T-helper 17 cell (primary cell): Measurements from ENCODE around the gene SDK1. TPM values are rescaled to one million over a fixed set of nuclear protein-coding genes. Genes with fewer than 3 reads are reported as not detected.

Experiments used
- ATAC-seq: fragments of 150-1000 bp; cut with Tn5 transposase; 2 replicates; pipeline ENCODE4 v1.10.0; 2021; ENCODE audit warnings: mild to moderate bottlenecking, moderate library complexity
- DNase-seq, 3 donors: peaks; one replicate each; pipeline versions ENCODE4 v3.0.0 to v3.0.0-alpha.2; 2020 to 2021
- H3K9me3 ChIP-seq: one replicate; pipeline ENCODE4 v1.7.0; 2013; ENCODE audit warnings: low read length, mild to moderate bottlenecking; ENCODE audit not compliant: control insufficient read depth, poor library complexity, severe bottlenecking
- H3K27ac Mint-ChIP-seq: one replicate; pipeline ENCODE4 v1.8.0; 2022; ENCODE audit warnings: mild to moderate bottlenecking, moderate library complexity, mixed read lengths
- H3K27me3 Mint-ChIP-seq: one replicate; pipeline ENCODE4 v1.8.0; 2022; ENCODE audit warnings: mixed read lengths
- H3K36me3 Mint-ChIP-seq: one replicate; pipeline ENCODE4 v1.8.0; 2022; ENCODE audit warnings: low read depth, mixed read lengths
- H3K4me1 Mint-ChIP-seq: one replicate; pipeline ENCODE4 v1.8.0; 2022; ENCODE audit warnings: mild to moderate bottlenecking, mixed read lengths
- H3K4me3 Mint-ChIP-seq: one replicate; pipeline ENCODE4 v1.8.0; 2022; ENCODE audit warnings: mild to moderate bottlenecking, moderate library complexity, mixed read lengths
- total RNA-seq, 4 donors: library from RNA in 2 of 4; stranded (reverse) in 2 of 4; gene quantifications; one replicate each; pipeline ENCODE4 v1.2.3 and lab custom pipeline; 2022 to 2026

The SDK1 gene
- total RNA-seq, 2 donors from 2014 or later, result 0.12 to 0.13 TPM

DNA sequence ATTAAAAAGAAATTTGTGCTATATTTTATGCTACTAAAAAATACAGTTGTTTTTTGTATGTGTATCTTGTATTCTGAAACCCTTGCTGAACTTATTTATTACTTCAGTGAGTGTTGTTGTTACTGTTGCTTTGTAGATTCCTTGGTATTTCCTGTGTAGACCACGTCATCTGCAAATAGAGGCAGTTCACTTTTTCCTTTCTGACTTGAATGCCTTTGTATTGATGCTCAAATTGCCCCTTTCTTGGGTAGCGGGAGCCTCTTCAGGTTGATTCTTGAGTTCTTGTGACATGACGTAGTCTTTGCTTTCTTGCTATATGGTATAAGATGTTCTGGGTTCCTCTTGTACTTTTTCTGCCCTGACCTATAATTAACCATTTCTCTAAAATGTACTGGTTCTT lies 504.1 kb downstream of the SDK1 start:
- DNase-seq, result no peak
- Mint-ChIP-seq H3K36me3 (peaks cover 3% of the 10 kb centered on the region), H3K27me3 (peaks cover 46% of the 10 kb centered on the region), H3K4me3 (no peak overlapping the region), H3K27ac (no peak overlapping the region), H3K4me1 (no peaks in the 10 kb centered on the region)
- H3K9me3 ChIP-seq, result no peaks in the 10 kb centered on the region
- no peak for ATAC-seq

DNA sequence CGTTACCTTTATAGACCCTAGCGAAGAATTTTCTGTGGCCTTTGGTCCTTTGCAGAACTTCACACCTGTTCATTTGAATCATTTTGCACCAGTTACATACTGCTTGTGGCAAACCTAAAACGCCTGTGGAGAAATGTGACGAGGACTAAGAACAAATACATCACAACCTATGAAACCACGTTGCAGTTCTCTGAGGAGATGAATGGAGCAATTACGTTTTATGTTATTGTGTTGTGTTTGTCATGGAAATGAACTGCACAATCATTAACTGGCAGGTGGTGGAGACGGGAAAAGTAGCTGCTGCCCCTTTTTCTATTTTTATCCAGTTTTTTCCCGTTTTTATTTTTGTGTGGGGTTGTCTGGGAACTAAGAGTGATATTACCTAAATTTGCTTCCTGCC lies 505.5 kb downstream of the SDK1 start:
- Mint-ChIP-seq H3K27me3 (peaks cover 39% of the 10 kb centered on the region), H3K4me1 (no peaks in the 10 kb centered on the region), H3K4me3 (no peak overlapping the region), H3K36me3 (peaks cover 3% of the 10 kb centered on the region), H3K27ac (no peak overlapping the region)
- no peaks in the 10 kb centered on the region for H3K9me3 ChIP-seq
- no peak for ATAC-seq
- no peak for DNase-seq

DNA sequence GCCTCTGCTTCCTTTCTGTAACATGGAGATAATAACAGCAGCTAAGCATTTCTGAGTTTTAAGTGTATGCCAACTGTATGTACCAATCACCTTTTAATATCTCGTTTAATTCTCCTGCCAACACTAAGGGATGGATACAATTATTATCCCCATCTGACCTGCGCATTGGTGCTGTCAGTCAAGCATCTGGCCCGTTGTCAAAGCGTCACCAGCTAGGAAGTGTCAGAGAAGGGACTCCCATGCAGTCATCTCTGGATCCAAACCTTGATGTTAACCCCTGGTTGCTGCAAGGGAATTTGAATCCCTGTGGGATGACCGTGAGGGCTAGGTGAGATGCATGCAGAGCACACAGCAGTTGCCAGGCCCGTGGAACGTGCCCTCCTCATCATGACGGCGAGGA lies 506.8 kb downstream of the SDK1 start:
- H3K27ac Mint-ChIP-seq, result no peak overlapping the region
- no peaks in the 10 kb centered on the region for H3K9me3 ChIP-seq
- H3K36me3 Mint-ChIP-seq, result peaks cover 3% of the 10 kb centered on the region
- H3K27me3 Mint-ChIP-seq, result peaks cover 44% of the 10 kb centered on the region
- ATAC-seq (no peak), DNase-seq (no peak)
- H3K4me1 Mint-ChIP-seq, result no peaks in the 10 kb centered on the region
- H3K4me3 Mint-ChIP-seq, result no peak overlapping the region

DNA sequence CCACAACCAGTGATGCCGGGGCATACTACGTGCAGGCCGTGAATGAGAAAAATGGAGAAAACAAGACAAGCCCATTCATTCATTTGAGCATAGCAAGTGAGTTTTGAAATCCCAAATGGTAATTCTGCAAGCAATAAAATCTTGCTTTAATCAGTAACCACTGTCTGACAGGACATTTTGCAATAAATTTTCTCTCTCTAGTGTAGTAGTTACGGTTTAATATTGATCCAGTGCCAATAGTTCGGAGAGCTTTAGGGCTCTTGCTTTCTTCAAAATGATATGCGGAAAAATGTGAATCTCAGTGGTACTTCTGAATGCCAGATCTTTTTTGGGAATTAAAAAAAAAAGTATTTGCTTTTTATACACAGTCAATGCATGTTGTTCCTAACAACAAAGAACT lies 520.4 kb downstream of the SDK1 start:
- no peak for ATAC-seq
- no peaks in the 10 kb centered on the region for H3K9me3 ChIP-seq
- no peak for DNase-seq
- H3K27ac Mint-ChIP-seq, result no peak overlapping the region
- H3K36me3 Mint-ChIP-seq, result no peaks in the 10 kb centered on the region
- H3K4me3 Mint-ChIP-seq, result no peak overlapping the region
- H3K4me1 Mint-ChIP-seq, result peaks cover 2% of the 10 kb centered on the region
- peaks cover 21% of the 10 kb centered on the region for H3K27me3 Mint-ChIP-seq

DNA sequence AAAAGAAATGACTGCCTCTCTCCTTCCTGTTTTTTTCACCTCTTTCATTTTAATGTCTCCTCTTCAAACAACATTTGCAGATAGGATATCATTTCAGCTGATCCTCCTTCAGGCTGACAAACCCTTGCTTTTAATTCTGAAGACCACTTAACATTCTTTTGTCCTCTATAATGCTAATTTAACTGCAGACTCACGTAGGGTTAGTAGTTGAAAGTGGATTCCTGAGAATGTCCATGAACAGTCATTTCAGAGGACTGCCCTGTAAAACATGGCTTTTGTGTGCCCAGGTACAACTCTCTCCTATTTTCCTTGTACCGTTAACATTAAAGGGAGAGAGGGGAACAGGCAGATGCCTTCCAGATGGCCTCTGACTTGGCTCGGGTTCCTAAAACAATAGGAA lies 524.4 kb downstream of the SDK1 start:
- no peak for ATAC-seq
- Mint-ChIP-seq H3K4me1 (peaks cover 2% of the 10 kb centered on the region), H3K36me3 (no peaks in the 10 kb centered on the region), H3K4me3 (no peak overlapping the region), H3K27ac (no peak overlapping the region), H3K27me3 (peaks cover 35% of the 10 kb centered on the region)
- H3K9me3 ChIP-seq, result no peaks in the 10 kb centered on the region
- DNase-seq, result no peak

DNA sequence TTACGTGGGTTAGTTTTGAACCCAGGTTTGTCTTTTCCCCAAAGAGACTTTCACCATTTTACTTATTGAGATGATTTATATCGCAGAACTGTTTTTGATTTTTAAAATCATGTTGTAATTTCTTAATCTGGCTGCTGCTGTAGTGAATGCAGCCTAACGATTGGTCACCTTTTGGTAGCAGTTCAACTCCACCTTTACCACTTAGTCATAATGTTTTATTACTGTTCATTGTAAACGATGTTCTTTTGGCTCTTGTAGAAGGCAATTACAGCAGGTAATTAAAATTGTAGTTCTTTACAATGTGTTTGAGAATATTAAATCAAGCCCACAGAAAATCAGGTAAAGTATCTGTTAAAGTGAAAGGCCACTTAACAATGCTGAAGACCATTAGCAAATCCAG lies 531.1 kb downstream of the SDK1 start:
- DNase-seq (no peak), ATAC-seq (no peak)
- no peaks in the 10 kb centered on the region for H3K9me3 ChIP-seq
- Mint-ChIP-seq H3K27me3 (peaks cover 25% of the 10 kb centered on the region), H3K36me3 (no peaks in the 10 kb centered on the region), H3K4me1 (no peaks in the 10 kb centered on the region), H3K27ac (no peak overlapping the region), H3K4me3 (no peak overlapping the region)

DNA sequence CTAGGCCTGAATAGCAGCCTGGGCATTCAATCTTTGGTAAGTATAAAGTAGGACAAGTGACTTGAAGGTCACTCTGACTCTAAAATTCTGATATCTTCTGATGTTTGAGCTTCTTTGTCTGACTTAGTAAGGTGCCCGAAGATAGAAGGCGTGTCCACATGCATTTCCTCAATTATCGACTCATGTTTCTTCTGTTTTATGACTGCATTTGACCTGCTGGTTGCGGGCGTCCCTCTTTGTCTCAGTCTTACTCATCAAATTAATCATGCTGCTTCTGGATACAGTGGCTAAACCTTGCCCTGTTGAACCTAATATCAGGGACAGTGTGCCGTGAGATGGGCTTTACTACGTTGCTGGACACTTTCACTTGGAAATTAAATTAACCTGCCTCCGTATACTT lies 534.1 kb downstream of the SDK1 start:
- peaks cover 30% of the 10 kb centered on the region for H3K27me3 Mint-ChIP-seq

DNA sequence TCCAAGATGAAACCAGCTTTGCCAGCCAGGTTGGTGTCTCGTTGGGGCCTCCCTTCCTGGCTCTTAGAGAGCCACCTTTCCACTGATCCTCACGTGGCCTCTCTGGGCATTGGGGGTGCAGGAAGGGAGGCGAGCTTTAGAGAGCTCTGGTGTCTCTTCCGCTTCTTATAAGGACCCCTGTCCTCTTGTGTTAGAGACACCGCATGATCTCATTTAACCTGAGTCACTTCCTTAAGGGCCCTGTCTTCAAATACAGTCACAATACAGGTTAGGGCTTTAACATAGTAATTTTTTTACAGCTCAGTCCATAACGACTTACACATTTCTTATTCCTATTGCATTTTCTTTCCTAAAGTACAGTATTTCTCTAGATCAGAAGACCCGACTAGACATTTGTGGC lies 535.8 kb downstream of the SDK1 start:
- H3K36me3 Mint-ChIP-seq, result no peaks in the 10 kb centered on the region
- no peaks in the 10 kb centered on the region for H3K9me3 ChIP-seq
- DNase-seq (no peak), ATAC-seq (no peak)
- no peak overlapping the region for H3K27ac Mint-ChIP-seq
- H3K4me1 Mint-ChIP-seq, result no peaks in the 10 kb centered on the region
- no peak overlapping the region for H3K4me3 Mint-ChIP-seq
- peaks cover 32% of the 10 kb centered on the region for H3K27me3 Mint-ChIP-seq

More for the DNA sequence above, 534.1 kb downstream of the SDK1 start:
- DNase-seq (no peak), ATAC-seq (no peak)
- Mint-ChIP-seq H3K27ac (no peak overlapping the region), H3K36me3 (no peaks in the 10 kb centered on the region), H3K4me3 (no peak overlapping the region), H3K4me1 (no peaks in the 10 kb centered on the region)
- H3K9me3 ChIP-seq, result no peaks in the 10 kb centered on the region

DNA sequence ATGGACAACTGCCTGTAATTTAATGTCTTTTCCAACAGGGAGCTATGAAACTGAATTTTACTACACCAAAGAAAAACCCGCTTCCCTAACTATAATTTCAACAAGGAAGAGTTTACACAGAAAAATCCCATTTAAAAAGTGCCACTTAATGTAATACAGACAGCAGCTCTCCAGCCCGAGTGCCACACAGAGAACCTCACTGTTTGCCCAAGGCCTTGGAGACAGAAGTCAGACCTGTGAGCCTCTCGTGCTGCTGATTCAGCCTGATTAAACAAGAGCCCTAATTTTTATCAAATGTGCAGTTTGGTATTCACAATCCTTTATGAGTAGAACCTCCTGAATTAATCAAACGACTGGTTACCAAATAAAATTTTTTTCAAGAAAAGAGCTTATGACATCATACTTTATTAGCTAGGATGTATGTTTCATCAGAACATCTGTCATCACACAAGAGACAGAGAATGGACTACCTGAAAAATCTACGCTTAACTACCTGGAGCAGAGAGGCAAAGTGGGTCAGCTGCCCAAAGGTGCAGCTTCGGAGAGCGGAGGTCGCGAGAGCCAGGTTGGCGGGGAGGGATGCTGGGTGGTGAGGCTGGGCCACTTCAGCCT lies 543.6 kb downstream of the SDK1 start:
- no peaks in the 10 kb centered on the region for H3K4me1 Mint-ChIP-seq
- no peak overlapping the region for H3K27ac Mint-ChIP-seq
- ATAC-seq, result no peak

DNA sequence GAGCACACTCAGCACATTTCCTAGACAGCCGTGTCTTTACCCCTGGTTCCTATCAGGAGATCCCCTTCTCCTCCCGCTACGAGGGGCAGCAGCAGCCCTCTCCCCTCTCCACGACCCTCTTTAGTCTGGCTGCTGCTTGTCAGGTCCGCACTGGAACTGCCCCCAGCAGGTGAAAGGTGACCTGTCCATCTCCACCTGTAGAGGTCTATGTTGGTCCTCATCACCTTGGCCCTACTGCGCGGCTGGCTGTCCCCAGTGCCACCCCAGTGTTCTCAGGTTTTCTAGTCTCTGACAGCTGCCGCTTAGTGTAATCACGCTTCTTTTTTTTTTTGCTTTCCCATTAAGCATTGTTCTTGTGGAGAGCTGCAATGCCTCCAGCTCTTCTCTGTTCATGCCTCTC lies 545.7 kb downstream of the SDK1 start:
- no peaks in the 10 kb centered on the region for H3K9me3 ChIP-seq
- no peak overlapping the region for H3K27ac Mint-ChIP-seq
- H3K27me3 Mint-ChIP-seq, result peaks cover 21% of the 10 kb centered on the region
- H3K4me1 Mint-ChIP-seq, result no peaks in the 10 kb centered on the region
- DNase-seq (no peak), ATAC-seq (no peak)
- no peak overlapping the region for H3K4me3 Mint-ChIP-seq
- H3K36me3 Mint-ChIP-seq, result peaks cover 2% of the 10 kb centered on the region

More for the DNA sequence above, 543.6 kb downstream of the SDK1 start:
- Mint-ChIP-seq H3K27me3 (peaks cover 26% of the 10 kb centered on the region), H3K4me3 (no peak overlapping the region), H3K36me3 (peaks cover 2% of the 10 kb centered on the region)
- no peaks in the 10 kb centered on the region for H3K9me3 ChIP-seq
- DNase-seq, result no peak

DNA sequence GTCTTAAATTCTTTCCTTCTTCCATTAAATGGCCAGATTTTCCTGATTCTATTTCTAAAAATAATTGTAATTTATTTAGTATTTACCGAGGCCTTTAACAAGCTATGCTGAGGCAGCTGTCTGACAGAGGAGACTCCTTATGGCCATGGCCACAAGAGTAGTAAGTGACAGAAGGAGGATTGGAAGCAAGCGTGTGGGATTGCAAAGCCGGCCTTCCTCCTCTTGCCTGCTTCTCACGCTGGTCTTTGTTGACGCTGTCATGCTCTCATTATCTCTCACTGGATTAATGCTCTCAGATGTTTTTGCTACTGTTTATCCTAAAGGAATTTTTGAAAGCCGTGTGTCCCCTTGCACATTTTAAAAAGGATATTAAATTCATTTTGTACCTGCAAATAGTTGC lies 546.3 kb downstream of the SDK1 start:
- no peaks in the 10 kb centered on the region for H3K9me3 ChIP-seq
- Mint-ChIP-seq H3K4me3 (no peak overlapping the region), H3K4me1 (no peaks in the 10 kb centered on the region), H3K27me3 (peaks cover 21% of the 10 kb centered on the region), H3K36me3 (peaks cover 2% of the 10 kb centered on the region), H3K27ac (no peak overlapping the region)
- DNase-seq, result no peak
- no peak for ATAC-seq

DNA sequence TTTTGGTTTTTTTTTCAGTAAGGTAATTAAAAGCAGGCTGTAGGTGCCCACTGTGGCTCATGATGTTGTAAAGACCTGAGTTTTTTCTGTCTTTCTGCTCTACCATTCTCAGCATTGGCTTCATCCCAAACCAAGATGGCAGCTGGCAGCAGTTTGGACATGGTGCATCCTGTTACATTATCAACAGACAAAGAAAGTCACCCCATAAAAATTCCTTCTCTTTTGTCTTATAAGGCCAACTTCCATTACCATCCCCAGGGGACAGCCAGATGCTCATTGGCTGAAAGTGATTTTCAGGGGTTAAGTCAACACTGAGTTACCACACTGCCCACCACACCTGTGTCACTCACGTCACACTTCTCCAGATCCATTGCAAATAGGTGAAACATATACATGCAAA lies 558.4 kb downstream of the SDK1 start:
- H3K9me3 ChIP-seq, result no peaks in the 10 kb centered on the region
- Mint-ChIP-seq H3K4me1 (no peaks in the 10 kb centered on the region), H3K27ac (no peak overlapping the region), H3K4me3 (no peak overlapping the region), H3K36me3 (no peaks in the 10 kb centered on the region), H3K27me3 (peaks cover 37% of the 10 kb centered on the region)
- ATAC-seq (no peak), DNase-seq (no peak)

DNA sequence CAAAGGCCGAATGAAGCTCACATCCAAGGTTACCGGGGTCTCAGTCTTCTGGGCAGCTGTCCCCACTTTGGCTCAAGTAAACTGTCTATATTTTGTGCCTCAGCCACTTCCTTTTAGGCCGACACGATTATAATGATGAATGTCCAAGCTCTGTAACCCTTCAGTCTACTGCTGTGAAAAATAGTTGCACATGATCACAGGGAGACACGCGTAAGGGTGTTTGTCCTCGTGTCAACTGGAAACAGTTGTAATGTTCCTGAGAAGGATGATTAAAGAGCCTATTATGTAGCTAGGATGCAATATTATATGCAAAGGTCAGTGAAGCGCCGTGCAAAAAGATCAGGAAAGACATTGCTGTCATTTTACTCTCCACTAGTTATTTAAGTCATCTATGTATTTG lies 559.9 kb downstream of the SDK1 start:
- H3K36me3 Mint-ChIP-seq, result peaks cover 2% of the 10 kb centered on the region
- DNase-seq, result no peak
- H3K27me3 Mint-ChIP-seq, result peaks cover 40% of the 10 kb centered on the region
- H3K4me1 Mint-ChIP-seq, result no peaks in the 10 kb centered on the region
- no peak overlapping the region for H3K4me3 Mint-ChIP-seq
- ATAC-seq, result no peak
- H3K27ac Mint-ChIP-seq, result no peak overlapping the region
- no peaks in the 10 kb centered on the region for H3K9me3 ChIP-seq

DNA sequence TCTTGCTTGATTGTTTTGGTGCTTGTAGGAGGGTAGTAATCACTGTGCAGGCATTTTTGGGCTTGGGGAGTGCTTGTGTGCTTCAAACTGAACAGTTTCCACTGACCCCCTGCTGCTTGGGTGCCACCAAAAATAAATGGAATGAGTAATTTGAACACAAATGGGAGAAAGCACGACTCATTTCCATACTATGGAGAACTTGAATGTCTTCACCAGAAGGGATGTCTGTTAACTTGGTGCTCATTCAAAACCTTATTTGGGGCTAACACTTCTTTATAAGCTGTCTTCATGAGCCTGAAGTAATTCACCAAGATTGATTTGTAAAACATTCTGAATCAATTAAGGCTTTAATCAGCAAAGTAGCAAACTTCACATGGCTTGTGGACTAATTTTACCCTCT lies 560.3 kb downstream of the SDK1 start:
- H3K4me3 Mint-ChIP-seq, result no peak overlapping the region
- DNase-seq (no peak), ATAC-seq (no peak)
- peaks cover 45% of the 10 kb centered on the region for H3K27me3 Mint-ChIP-seq
- H3K27ac Mint-ChIP-seq, result no peak overlapping the region
- no peaks in the 10 kb centered on the region for H3K4me1 Mint-ChIP-seq
- H3K36me3 Mint-ChIP-seq, result peaks cover 2% of the 10 kb centered on the region
- no peaks in the 10 kb centered on the region for H3K9me3 ChIP-seq
